Omental fat pad (tissue), 4 donors: ENCODE data around the gene ROBO1. TPM values are rescaled to one million over a fixed set of nuclear protein-coding genes. Genes with fewer than 3 reads are reported as not detected.
"Not testable (repeated sequence)": the region's sequence is repeated elsewhere in the genome, so short reads cannot be mapped to it uniquely, and the experiment has no call there.

ENCODE experiments used
- ATAC-seq: fragments of 150-250 bp; one replicate; pipeline ENCODE4 v1.9.1; 2016; ENCODE audit warnings: mild to moderate bottlenecking, moderate library complexity; ENCODE audit not compliant: low FRiP score
- DNase-seq: peaks from one replicate; pipeline ENCODE4 v3.0.0-alpha.2; 2019; ENCODE audit warnings: low spot score
- CTCF ChIP-seq, 3 donors: fragments of 450-650 bp; IDR thresholded peaks; one replicate each; pipeline ENCODE4 v1.5.1; 2016 to 2017; ENCODE audit warnings: antibody characterized with exemption in 3 of 3, mild to moderate bottlenecking in 3 of 3, moderate library complexity in 2 of 3
- total RNA-seq, 4 donors: library from RNA; depleted of rRNA; stranded (reverse); fragments of >200 nt; gene quantifications; one replicate each; pipeline ENCODE4 v1.1.0, GENCODE V29; 2016

ROBO1 gene
- total RNA-seq, 4 donors from 2014 or later: 13.7 to 34.2 (median 21.0) TPM

- DNase-seq (no peak), ATAC-seq (no peak)
- TF ChIP-seq CTCF (IDR thresholded peaks at IDR 0.05): no peak
Observed at GRCh38 chr3:79200456-79200855, 567.3 kb downstream of the ROBO1 start.

- no peak for ATAC-seq
- no peak for TF ChIP-seq CTCF (IDR thresholded peaks at IDR 0.05)
- DNase-seq: no peak
Observed at GRCh38 chr3:79199966-79200365, 567.8 kb downstream of the ROBO1 start.

GRCh38 chr3:79187426-79187825 is 580.4 kb downstream of the ROBO1 start:
- ATAC-seq (no peak), DNase-seq (no peak)
- no peak for TF ChIP-seq CTCF (IDR thresholded peaks at IDR 0.05)

- ATAC-seq: no peak
- no peak for DNase-seq
- TF ChIP-seq CTCF (IDR thresholded peaks at IDR 0.05): no peak
Observed at GRCh38 chr3:79184251-79184650, 583.5 kb downstream of the ROBO1 start.

- DNase-seq (no peak), ATAC-seq (no peak)
- no peak for TF ChIP-seq CTCF (IDR thresholded peaks at IDR 0.05)
Observed at GRCh38 chr3:79183496-79183895, 584.3 kb downstream of the ROBO1 start.

GRCh38 chr3:79178471-79179180 is 589.2 kb downstream of the ROBO1 start:
- ATAC-seq (no peak), DNase-seq (no peak)
- TF ChIP-seq CTCF (IDR thresholded peaks at IDR 0.05): no peak

GRCh38 chr3:79175870-79176269 is 591.9 kb downstream of the ROBO1 start:
- DNase-seq: no peak

GRCh38 chr3:79173259-79173658 is 594.5 kb downstream of the ROBO1 start:
- ATAC-seq, DNase-seq: not testable (repeated sequence)

More at GRCh38 chr3:79175870-79176269, 591.9 kb downstream of the ROBO1 start:
- ATAC-seq: no peak
- no peak for TF ChIP-seq CTCF (IDR thresholded peaks at IDR 0.05)
